Chondrocyte (in vitro differentiated cells): Measurements from ENCODE around the gene ZNF830. TPM values are rescaled to one million over a fixed set of nuclear protein-coding genes. Genes with fewer than 3 reads are reported as not detected.
"Not testable (repeated sequence)": the region's sequence is repeated elsewhere in the genome, so short reads cannot be mapped to it uniquely, and the experiment has no call there.

ENCODE experiments used
- DNase-seq: peaks from one replicate; pipeline ENCODE4 v3.0.0; 2021; ENCODE audit warnings: mixed read lengths, low spot score
- H3K27ac Mint-ChIP-seq: one replicate; pipeline ENCODE4 v1.8.0; 2021; ENCODE audit warnings: mild to moderate bottlenecking, moderate library complexity, mixed read lengths; ENCODE audit not compliant: unreplicated experiment
- H3K27me3 Mint-ChIP-seq: 2 replicates; pipeline ENCODE4 v1.8.0; 2021; ENCODE audit warnings: low read depth, mixed read lengths
- H3K36me3 Mint-ChIP-seq: 2 replicates; pipeline ENCODE4 v1.8.0; 2021; ENCODE audit warnings: low read depth, mixed read lengths
- H3K4me1 Mint-ChIP-seq: 2 replicates; pipeline ENCODE4 v1.8.0; 2021; ENCODE audit warnings: low read depth, mild to moderate bottlenecking, mixed read lengths
- H3K4me3 Mint-ChIP-seq: one replicate; pipeline ENCODE4 v1.8.0; 2021; ENCODE audit warnings: mild to moderate bottlenecking, moderate library complexity, mixed read lengths; ENCODE audit not compliant: unreplicated experiment
- H3K9me3 Mint-ChIP-seq: 2 replicates; pipeline ENCODE4 v1.8.0; 2021; ENCODE audit warnings: low read depth, mixed read lengths
- CTCF ChIP-seq: fragments of 200-600 bp; sonication (generic); IDR thresholded peaks from 2 replicates; pipeline ENCODE4 v1.5.0; 2021; ENCODE audit warnings: antibody characterized with exemption, mild to moderate bottlenecking, moderate library complexity
- total RNA-seq: library from RNA; stranded (reverse); gene quantifications from 3 replicates; pipeline ENCODE4 v1.2.1, GENCODE V29; 2021

Gene ZNF830
- total RNA-seq, 1 donor from 2014 or later: 12.3 TPM

- Mint-ChIP-seq H3K4me3 (no peak overlapping the region), H3K27me3 (no peaks in the 10 kb centered on the region), H3K9me3 (no peaks in the 10 kb centered on the region), H3K4me1 (peaks cover 36% of the 10 kb centered on the region), H3K36me3 (peaks cover 28% of the 10 kb centered on the region), H3K27ac (peak overlapping the region; percentile 84)
- no peak for DNase-seq
- peak; percentile 83 for TF ChIP-seq CTCF
These were observed 36.9 kb downstream of the ZNF830 start for GRCh38 chr17:34998205-34998604.

- H3K4me1 Mint-ChIP-seq: peaks cover 38% of the 10 kb centered on the region
- no peak for TF ChIP-seq CTCF
- no peaks in the 10 kb centered on the region for H3K27me3 Mint-ChIP-seq
- no peak overlapping the region for H3K4me3 Mint-ChIP-seq
- no peaks in the 10 kb centered on the region for H3K9me3 Mint-ChIP-seq
- no peak overlapping the region for H3K27ac Mint-ChIP-seq
- DNase-seq: no peak
- peaks cover 24% of the 10 kb centered on the region for H3K36me3 Mint-ChIP-seq
These were observed 38.1 kb downstream of the ZNF830 start for GRCh38 chr17:34999456-34999855.

GRCh38 chr17:35000965-35001364 is 39.6 kb downstream of the ZNF830 start:
- H3K9me3 Mint-ChIP-seq, DNase-seq, H3K27ac Mint-ChIP-seq, H3K27me3 Mint-ChIP-seq, H3K4me3 Mint-ChIP-seq: not testable (repeated sequence)
- Mint-ChIP-seq H3K4me1 (peaks cover 38% of the 10 kb centered on the region), H3K36me3 (peaks cover 19% of the 10 kb centered on the region)

GRCh38 chr17:35001549-35001948 is 40.2 kb downstream of the ZNF830 start:
- Mint-ChIP-seq H3K9me3 (no peaks in the 10 kb centered on the region), H3K4me1 (peaks cover 36% of the 10 kb centered on the region), H3K27me3 (no peaks in the 10 kb centered on the region), H3K36me3 (peaks cover 17% of the 10 kb centered on the region), H3K4me3 (no peak overlapping the region), H3K27ac (no peak overlapping the region)
- TF ChIP-seq CTCF: no peak
- DNase-seq: no peak

GRCh38 chr17:35002876-35003551 is 41.7 kb downstream of the ZNF830 start:
- H3K27ac Mint-ChIP-seq: peak overlapping the region; percentile 71
- no peak for DNase-seq
- H3K36me3 Mint-ChIP-seq: peaks cover 22% of the 10 kb centered on the region
- H3K4me1 Mint-ChIP-seq: peaks cover 22% of the 10 kb centered on the region
- H3K4me3 Mint-ChIP-seq: no peak overlapping the region
- TF ChIP-seq CTCF: no peak
- no peaks in the 10 kb centered on the region for H3K27me3 Mint-ChIP-seq
- no peaks in the 10 kb centered on the region for H3K9me3 Mint-ChIP-seq

GRCh38 chr17:35003778-35004177 is 42.4 kb downstream of the ZNF830 start:
- no peak for DNase-seq
- no peak overlapping the region for H3K4me3 Mint-ChIP-seq
- no peak overlapping the region for H3K27ac Mint-ChIP-seq
- peaks cover 19% of the 10 kb centered on the region for H3K36me3 Mint-ChIP-seq
- no peaks in the 10 kb centered on the region for H3K9me3 Mint-ChIP-seq
- H3K4me1 Mint-ChIP-seq: peaks cover 16% of the 10 kb centered on the region
- no peak for TF ChIP-seq CTCF
- no peaks in the 10 kb centered on the region for H3K27me3 Mint-ChIP-seq
